HEK293T (cell line): ENCODE results near the gene SCYL1.

Source experiments
- FOXM1 ChIP-seq: fragments of 450-650 bp; IDR thresholded peaks from 2 replicates; pipeline ENCODE4 v1.6.1; 2017; ENCODE audit warnings: mild to moderate bottlenecking, borderline replicate concordance
- LEF1 ChIP-seq: fragments of 450-650 bp; IDR thresholded peaks from 2 replicates; pipeline ENCODE4 v1.6.1; 2017; ENCODE audit warnings: mild to moderate bottlenecking, borderline replicate concordance
- PKNOX1 ChIP-seq: fragments of 450-650 bp; IDR thresholded peaks from 2 replicates; pipeline ENCODE4 v1.6.1; 2016
- SP1 ChIP-seq: fragments of 450-650 bp; IDR thresholded peaks from 2 replicates; pipeline ENCODE4 v1.6.1; 2017
- SUZ12 ChIP-seq: fragments of 450-650 bp; IDR thresholded peaks from 2 replicates; pipeline ENCODE4 v1.6.1; 2016; ENCODE audit warnings: mild to moderate bottlenecking
- TARDBP ChIP-seq: fragments of 450-650 bp; IDR thresholded peaks from 2 replicates; pipeline ENCODE4 v1.6.1; 2016

- TF ChIP-seq FOXM1 (no peak), LEF1 (no peak), TARDBP (no peak), PKNOX1 (no peak), SUZ12 (no peak), SP1 (no peak)
Measured at GRCh38 chr11:65501472-65502273, 23.2 kb upstream of the SCYL1 start.
